Loucy (cell line): ENCODE measurements around the gene KIRREL3.

Experiments used
- CTCF ChIP-seq: fragments of 200-600 bp; sonication (generic); conservative IDR thresholded peaks from 2 replicates; pipeline ENCODE4 v1.5.1; 2014; ENCODE audit warnings: mild to moderate bottlenecking, antibody characterized with exemption, low read length
- EZH2phosphoT487 ChIP-seq: fragments of 200-600 bp; IDR thresholded peaks from 2 replicates; pipeline ENCODE4 v1.6.1; 2018; ENCODE audit warnings: antibody characterized with exemption, mild to moderate bottlenecking, moderate library complexity, borderline replicate concordance

DNA sequence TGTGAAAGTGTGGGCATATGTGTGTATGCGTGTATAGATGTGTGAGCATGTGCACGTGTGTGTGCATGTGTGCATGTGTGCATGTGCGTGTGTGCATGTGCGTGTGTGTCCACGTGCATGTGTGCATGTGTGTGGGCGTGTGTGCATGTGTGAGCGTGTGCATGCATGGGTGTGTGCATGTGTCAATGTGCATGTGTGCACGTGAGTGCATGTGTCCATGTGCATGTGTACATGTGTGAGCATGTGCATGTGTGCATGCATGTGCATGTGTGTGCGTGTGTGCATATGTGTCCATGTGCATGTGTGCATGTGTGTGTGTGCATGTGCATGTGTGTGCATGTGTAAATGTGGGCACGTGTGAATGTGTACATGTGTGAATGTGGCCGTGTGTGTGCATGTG lies 549.8 kb downstream of the KIRREL3 start:
- TF ChIP-seq CTCF (no peak), EZH2phosphoT487 (no peak)
